ENCODE results near the gene SH3RF2. TPM values are rescaled to one million over a fixed set of nuclear protein-coding genes. Genes with fewer than 3 reads are reported as not detected.
"Not testable (repeated sequence)": the region's sequence is repeated elsewhere in the genome, so short reads cannot be mapped to it uniquely, and the experiment has no call there.

Gene SH3RF2
- total RNA-seq, 1 donor from 2014 or later = 12.0 TPM

GRCh38 chr5:145957388-145957787 lies 21.0 kb downstream of the SH3RF2 start:
- DNase-seq (ENCODE audit: low read depth) = no peak
- TF ChIP-seq, protein P1, sequence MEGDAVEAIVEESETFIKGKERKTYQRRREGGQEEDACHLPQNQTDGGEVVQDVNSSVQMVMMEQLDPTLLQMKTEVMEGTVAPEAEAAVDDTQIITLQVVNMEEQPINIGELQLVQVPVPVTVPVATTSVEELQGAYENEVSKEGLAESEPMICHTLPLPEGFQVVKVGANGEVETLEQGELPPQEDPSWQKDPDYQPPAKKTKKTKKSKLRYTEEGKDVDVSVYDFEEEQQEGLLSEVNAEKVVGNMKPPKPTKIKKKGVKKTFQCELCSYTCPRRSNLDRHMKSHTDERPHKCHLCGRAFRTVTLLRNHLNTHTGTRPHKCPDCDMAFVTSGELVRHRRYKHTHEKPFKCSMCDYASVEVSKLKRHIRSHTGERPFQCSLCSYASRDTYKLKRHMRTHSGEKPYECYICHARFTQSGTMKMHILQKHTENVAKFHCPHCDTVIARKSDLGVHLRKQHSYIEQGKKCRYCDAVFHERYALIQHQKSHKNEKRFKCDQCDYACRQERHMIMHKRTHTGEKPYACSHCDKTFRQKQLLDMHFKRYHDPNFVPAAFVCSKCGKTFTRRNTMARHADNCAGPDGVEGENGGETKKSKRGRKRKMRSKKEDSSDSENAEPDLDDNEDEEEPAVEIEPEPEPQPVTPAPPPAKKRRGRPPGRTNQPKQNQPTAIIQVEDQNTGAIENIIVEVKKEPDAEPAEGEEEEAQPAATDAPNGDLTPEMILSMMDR (conservative IDR thresholded peaks at IDR 0.05; ENCODE audit: low read depth, low read length) = no peak
- no peak overlapping the region for H3K4me3 ChIP-seq (ENCODE audit: low read depth, low read length)

DNA sequence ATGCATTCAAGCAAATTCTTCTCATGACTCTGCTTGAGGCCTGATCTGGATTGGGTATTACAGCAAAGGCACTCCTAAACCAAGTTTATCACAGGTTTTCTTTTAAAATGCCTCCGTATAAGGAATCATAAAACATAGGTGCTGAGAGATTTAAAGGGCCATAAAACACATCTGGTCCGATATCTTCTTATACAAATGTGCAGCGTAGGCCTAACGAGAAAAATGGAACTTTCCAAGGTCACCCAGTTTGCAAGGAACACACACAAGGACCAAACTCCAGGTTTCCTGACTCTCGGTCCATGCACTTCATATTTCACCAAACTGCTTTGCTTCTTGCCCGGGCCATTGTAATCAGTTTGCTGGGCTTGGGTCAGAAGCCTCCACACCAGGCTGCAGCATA lies 22.1 kb downstream of the SH3RF2 start:
- H3K4me3 ChIP-seq (ENCODE audit: low read depth, low read length) = no peak overlapping the region
- DNase-seq (ENCODE audit: low read depth) = no peak
- TF ChIP-seq, protein P1 (conservative IDR thresholded peaks at IDR 0.05; ENCODE audit: low read depth, low read length) = no peak

- no peak for DNase-seq (ENCODE audit: low read depth)
- no peak overlapping the region for H3K4me3 ChIP-seq (ENCODE audit: low read depth, low read length)
- TF ChIP-seq, protein P1 (conservative IDR thresholded peaks at IDR 0.05; ENCODE audit: low read depth, low read length) = no peak
Measured at GRCh38 chr5:145960166-145960565, 23.8 kb downstream of the SH3RF2 start.

- no peak for DNase-seq (ENCODE audit: low read depth)
- TF ChIP-seq, protein P1 (conservative IDR thresholded peaks at IDR 0.05; ENCODE audit: low read depth, low read length) = no peak
- H3K4me3 ChIP-seq (ENCODE audit: low read depth, low read length) = no peak overlapping the region
Measured at GRCh38 chr5:145960848-145961600, 24.6 kb downstream of the SH3RF2 start.

- TF ChIP-seq, protein P1 (conservative IDR thresholded peaks at IDR 0.05; ENCODE audit: low read depth, low read length) = no peak
- H3K4me3 ChIP-seq (ENCODE audit: low read depth, low read length) = no peak overlapping the region
- no peak for DNase-seq (ENCODE audit: low read depth)
Measured at GRCh38 chr5:145962001-145962400, 25.6 kb downstream of the SH3RF2 start.

DNA sequence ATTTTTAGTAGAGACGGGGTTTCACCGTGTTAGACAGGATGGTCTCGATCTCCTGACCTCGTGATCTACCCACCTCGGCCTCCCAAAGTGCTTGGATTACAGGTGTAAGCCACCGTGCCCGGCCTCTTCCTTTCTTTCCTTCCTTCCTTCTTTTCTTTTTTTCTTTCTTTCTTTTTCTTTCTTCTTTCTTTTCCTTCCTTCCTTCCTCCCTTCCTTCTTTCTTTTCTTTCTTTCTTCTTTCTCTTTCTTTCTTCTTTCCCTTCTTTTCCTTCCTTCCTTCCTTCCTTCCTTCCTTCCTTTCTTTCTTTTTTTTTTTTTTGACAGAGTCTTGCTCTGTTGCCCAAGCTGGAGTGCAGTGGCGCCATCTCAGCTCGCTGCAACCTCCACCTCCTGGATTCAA lies 27.6 kb downstream of the SH3RF2 start:
- not testable (repeated sequence) for DNase-seq (ENCODE audit: low read depth); H3K4me3 ChIP-seq (ENCODE audit: low read depth, low read length)

DNA sequence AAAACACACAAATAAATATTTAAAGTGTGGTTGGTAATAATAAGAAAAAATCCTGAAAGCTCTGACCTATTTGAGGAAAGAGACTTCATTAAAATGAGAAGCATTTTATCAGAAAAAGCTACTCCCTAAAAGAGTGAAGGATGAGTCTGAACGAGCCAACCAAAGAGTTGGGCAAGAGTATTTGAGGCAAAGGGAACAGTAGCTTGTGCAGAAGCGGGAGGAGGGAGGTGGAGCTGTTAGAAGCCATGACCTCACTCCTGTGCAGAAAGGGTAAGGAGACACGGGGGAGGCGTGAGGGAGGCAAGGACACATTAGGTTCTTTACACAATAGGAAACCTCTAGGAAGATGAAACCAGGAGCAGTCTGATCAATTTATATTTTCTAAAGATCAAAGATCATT lies 29.4 kb downstream of the SH3RF2 start:
- TF ChIP-seq, protein P1 (conservative IDR thresholded peaks at IDR 0.05; ENCODE audit: low read depth, low read length) = no peak
- no peak overlapping the region for H3K4me3 ChIP-seq (ENCODE audit: low read depth, low read length)
- no peak for DNase-seq (ENCODE audit: low read depth)

Measured in epithelial cell of proximal tubule (primary cell).